ENCODE results near the gene DCAF12. TPM values are rescaled to one million over a fixed set of nuclear protein-coding genes. Genes with fewer than 3 reads are reported as not detected.
A peak's percentile ranks its signal among the peaks of the same experiment; 100 is the strongest.

The DCAF12 gene
- total RNA-seq, 1 experiment from 2014 or later, result 86.3 TPM

- H3K4me2 ChIP-seq (ENCODE audit: low read depth, low read length, poor library complexity, severe bottlenecking), result peak overlapping the region; percentile 64
- H3K9me2 ChIP-seq (replicated peaks; ENCODE audit: insufficient read depth, low read length), result no peaks in the 10 kb centered on the region
- no peaks in the 10 kb centered on the region for H3K9me3 ChIP-seq (ENCODE audit: low read length)
- H3K9ac ChIP-seq (ENCODE audit: low read length), result peak overlapping the region; percentile 50
- no peaks in the 10 kb centered on the region for H3K27me3 ChIP-seq (ENCODE audit: low read length)
- peaks cover 36% of the 10 kb centered on the region for H3K36me3 ChIP-seq (ENCODE audit: insufficient read depth, low read length)
- H3K4me1 ChIP-seq (ENCODE audit: low read length), result peaks cover 53% of the 10 kb centered on the region
- peaks cover 21% of the 10 kb centered on the region for H3K79me2 ChIP-seq (ENCODE audit: low read length)
- no peaks in the 10 kb centered on the region; the same call in 1 of the 2 replicates for H4K20me1 ChIP-seq (ENCODE audit: insufficient read depth, low read depth, low read length)
- no peak overlapping the region for H2AFZ ChIP-seq (ENCODE audit: low read length)
- DNase-seq, result no peak
- H3K27ac ChIP-seq (ENCODE audit: low read length), result peak overlapping the region; percentile 95
- H3K4me3 ChIP-seq (ENCODE audit: low read length), result peak overlapping the region; percentile 40; the same call in 1 of the 2 replicates
Observed at GRCh38 chr9:34096751-34097150, 29.7 kb downstream of the DCAF12 start.

- H3K36me3 ChIP-seq (ENCODE audit: insufficient read depth, low read length), result peaks cover 39% of the 10 kb centered on the region
- H3K27ac ChIP-seq (ENCODE audit: low read length), result no peak overlapping the region
- DNase-seq, result no peak
- H3K27me3 ChIP-seq (ENCODE audit: low read length), result no peaks in the 10 kb centered on the region
- H3K4me1 ChIP-seq (ENCODE audit: low read length), result peaks cover 30% of the 10 kb centered on the region
- H3K4me3 ChIP-seq (ENCODE audit: low read length), result no peak overlapping the region
- H4K20me1 ChIP-seq (ENCODE audit: insufficient read depth, low read depth, low read length), result no peaks in the 10 kb centered on the region; the same call in 1 of the 2 replicates
- no peak overlapping the region for H2AFZ ChIP-seq (ENCODE audit: low read length)
- H3K9me3 ChIP-seq (ENCODE audit: low read length), result no peaks in the 10 kb centered on the region
- no peak overlapping the region for H3K9ac ChIP-seq (ENCODE audit: low read length)
- no peaks in the 10 kb centered on the region for H3K9me2 ChIP-seq (replicated peaks; ENCODE audit: insufficient read depth, low read length)
- peaks cover 19% of the 10 kb centered on the region for H3K79me2 ChIP-seq (ENCODE audit: low read length)
- no peak overlapping the region for H3K4me2 ChIP-seq (ENCODE audit: low read depth, low read length, poor library complexity, severe bottlenecking)
Observed at GRCh38 chr9:34093578-34093977, 32.9 kb downstream of the DCAF12 start.

DNA sequence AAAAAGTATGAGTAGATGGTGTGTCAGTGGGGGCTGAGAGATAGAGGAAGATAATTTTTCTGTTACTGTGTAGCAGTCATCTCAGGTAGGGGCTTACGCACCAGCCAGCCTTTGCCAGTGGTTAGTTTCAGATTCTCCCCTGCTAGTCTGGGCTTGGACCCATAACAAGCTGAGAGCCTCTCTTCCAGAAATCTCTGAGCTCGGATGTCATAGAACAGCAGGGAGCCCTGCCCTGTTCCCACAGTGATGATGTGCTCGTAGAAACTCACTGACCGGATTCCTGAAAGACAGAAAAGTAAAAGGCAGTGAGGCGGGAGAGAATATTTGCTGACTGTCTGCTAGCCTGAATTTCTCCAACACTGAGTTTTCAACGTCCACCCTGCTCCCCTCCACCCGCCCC lies 37.2 kb downstream of the DCAF12 start:
- Histone ChIP-seq H3K4me1 (ENCODE audit: low read length) (no peaks in the 10 kb centered on the region), H3K4me2 (ENCODE audit: low read depth, low read length, poor library complexity, severe bottlenecking) (no peak overlapping the region), H3K36me3 (ENCODE audit: insufficient read depth, low read length) (peaks cover 44% of the 10 kb centered on the region), H3K4me3 (ENCODE audit: low read length) (no peak overlapping the region), H3K9me3 (ENCODE audit: low read length) (no peaks in the 10 kb centered on the region), H4K20me1 (ENCODE audit: insufficient read depth, low read depth, low read length) (peaks cover 4% of the 10 kb centered on the region; the same call in 1 of the 2 replicates), H3K27me3 (ENCODE audit: low read length) (no peaks in the 10 kb centered on the region), H3K9me2 (replicated peaks; ENCODE audit: insufficient read depth, low read length) (no peaks in the 10 kb centered on the region), H3K79me2 (ENCODE audit: low read length) (no peaks in the 10 kb centered on the region), H3K9ac (ENCODE audit: low read length) (no peak overlapping the region), H3K27ac (ENCODE audit: low read length) (no peak overlapping the region), H2AFZ (ENCODE audit: low read length) (no peak overlapping the region)
- no peak for DNase-seq

GRCh38 chr9:34087370-34087769 lies 39.1 kb downstream of the DCAF12 start:
- H3K9ac ChIP-seq (ENCODE audit: low read length), result no peak overlapping the region
- H3K4me2 ChIP-seq (ENCODE audit: low read depth, low read length, poor library complexity, severe bottlenecking), result no peak overlapping the region
- no peaks in the 10 kb centered on the region for H3K9me3 ChIP-seq (ENCODE audit: low read length)
- H2AFZ ChIP-seq (ENCODE audit: low read length), result no peak overlapping the region
- no peak for DNase-seq
- H4K20me1 ChIP-seq (ENCODE audit: insufficient read depth, low read depth, low read length), result peaks cover 4% of the 10 kb centered on the region; the same call in 1 of the 2 replicates
- H3K4me3 ChIP-seq (ENCODE audit: low read length), result no peak overlapping the region
- no peaks in the 10 kb centered on the region for H3K27me3 ChIP-seq (ENCODE audit: low read length)
- H3K79me2 ChIP-seq (ENCODE audit: low read length), result no peaks in the 10 kb centered on the region
- H3K36me3 ChIP-seq (ENCODE audit: insufficient read depth, low read length), result peaks cover 36% of the 10 kb centered on the region
- H3K4me1 ChIP-seq (ENCODE audit: low read length), result no peaks in the 10 kb centered on the region
- H3K27ac ChIP-seq (ENCODE audit: low read length), result no peak overlapping the region
- no peaks in the 10 kb centered on the region for H3K9me2 ChIP-seq (replicated peaks; ENCODE audit: insufficient read depth, low read length)

GRCh38 chr9:34086864-34087263 lies 39.6 kb downstream of the DCAF12 start:
- Histone ChIP-seq H2AFZ (ENCODE audit: low read length) (no peak overlapping the region), H3K79me2 (ENCODE audit: low read length) (no peaks in the 10 kb centered on the region), H3K36me3 (ENCODE audit: insufficient read depth, low read length) (peaks cover 36% of the 10 kb centered on the region), H3K4me1 (ENCODE audit: low read length) (no peaks in the 10 kb centered on the region), H3K4me2 (ENCODE audit: low read depth, low read length, poor library complexity, severe bottlenecking) (no peak overlapping the region), H3K9me2 (replicated peaks; ENCODE audit: insufficient read depth, low read length) (no peaks in the 10 kb centered on the region), H4K20me1 (ENCODE audit: insufficient read depth, low read depth, low read length) (peaks cover 4% of the 10 kb centered on the region; the same call in 1 of the 2 replicates), H3K9me3 (ENCODE audit: low read length) (no peaks in the 10 kb centered on the region), H3K9ac (ENCODE audit: low read length) (no peak overlapping the region), H3K27ac (ENCODE audit: low read length) (no peak overlapping the region), H3K4me3 (ENCODE audit: low read length) (no peak overlapping the region), H3K27me3 (ENCODE audit: low read length) (no peaks in the 10 kb centered on the region)
- DNase-seq, result no peak

GRCh38 chr9:34085581-34086500 lies 40.7 kb downstream of the DCAF12 start:
- no peak overlapping the region for H2AFZ ChIP-seq (ENCODE audit: low read length)
- no peaks in the 10 kb centered on the region for H3K79me2 ChIP-seq (ENCODE audit: low read length)
- H4K20me1 ChIP-seq (ENCODE audit: insufficient read depth, low read depth, low read length), result 0 out of 2 replicates have a peak, but pooled peaks cover 4% of the 10 kb centered on the region
- no peaks in the 10 kb centered on the region for H3K9me3 ChIP-seq (ENCODE audit: low read length)
- peaks cover 36% of the 10 kb centered on the region for H3K36me3 ChIP-seq (ENCODE audit: insufficient read depth, low read length)
- no peak overlapping the region for H3K4me3 ChIP-seq (ENCODE audit: low read length)
- no peak overlapping the region for H3K27ac ChIP-seq (ENCODE audit: low read length)
- H3K9ac ChIP-seq (ENCODE audit: low read length), result no peak overlapping the region
- H3K9me2 ChIP-seq (replicated peaks; ENCODE audit: insufficient read depth, low read length), result no peaks in the 10 kb centered on the region
- H3K27me3 ChIP-seq (ENCODE audit: low read length), result no peaks in the 10 kb centered on the region
- no peak overlapping the region for H3K4me2 ChIP-seq (ENCODE audit: low read depth, low read length, poor library complexity, severe bottlenecking)
- DNase-seq, result no peak
- no peaks in the 10 kb centered on the region for H3K4me1 ChIP-seq (ENCODE audit: low read length)

- H3K4me3 ChIP-seq (ENCODE audit: low read length), result no peak overlapping the region
- peaks cover 33% of the 10 kb centered on the region for H3K36me3 ChIP-seq (ENCODE audit: insufficient read depth, low read length)
- no peak overlapping the region for H3K4me2 ChIP-seq (ENCODE audit: low read depth, low read length, poor library complexity, severe bottlenecking)
- no peak for DNase-seq
- H3K27me3 ChIP-seq (ENCODE audit: low read length), result no peaks in the 10 kb centered on the region
- H3K27ac ChIP-seq (ENCODE audit: low read length), result no peak overlapping the region
- 0 out of 2 replicates have a peak, but pooled peaks cover 4% of the 10 kb centered on the region for H4K20me1 ChIP-seq (ENCODE audit: insufficient read depth, low read depth, low read length)
- no peaks in the 10 kb centered on the region for H3K9me2 ChIP-seq (replicated peaks; ENCODE audit: insufficient read depth, low read length)
- H2AFZ ChIP-seq (ENCODE audit: low read length), result no peak overlapping the region
- H3K9ac ChIP-seq (ENCODE audit: low read length), result no peak overlapping the region
- no peaks in the 10 kb centered on the region for H3K4me1 ChIP-seq (ENCODE audit: low read length)
- no peaks in the 10 kb centered on the region for H3K79me2 ChIP-seq (ENCODE audit: low read length)
- no peaks in the 10 kb centered on the region for H3K9me3 ChIP-seq (ENCODE audit: low read length)
Observed at GRCh38 chr9:34084562-34084961, 41.9 kb downstream of the DCAF12 start.

DNA sequence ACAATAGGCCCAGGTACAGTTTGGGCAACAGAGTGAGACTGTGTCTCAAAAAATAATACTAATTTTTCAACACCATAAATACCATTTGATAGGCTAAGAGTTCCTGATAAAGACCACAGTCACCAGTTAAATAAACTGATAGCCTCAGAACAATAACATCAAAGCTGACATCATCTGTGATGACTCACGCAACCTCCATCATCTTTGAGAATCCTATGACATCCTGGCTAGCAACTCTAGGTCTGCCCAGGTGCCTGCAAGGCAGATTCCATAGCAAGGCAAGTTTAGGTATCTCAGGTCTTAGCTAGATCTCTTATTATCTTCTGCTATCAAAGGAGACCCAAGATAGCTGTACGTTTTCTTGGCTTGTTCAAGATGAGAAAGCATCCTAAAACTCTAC lies 47.3 kb downstream of the DCAF12 start:
- no peaks in the 10 kb centered on the region for H3K4me1 ChIP-seq (ENCODE audit: low read length)
- H3K27me3 ChIP-seq (ENCODE audit: low read length), result no peaks in the 10 kb centered on the region
- H3K9me2 ChIP-seq (replicated peaks; ENCODE audit: insufficient read depth, low read length), result no peaks in the 10 kb centered on the region
- H3K4me2 ChIP-seq (ENCODE audit: low read depth, low read length, poor library complexity, severe bottlenecking), result no peak overlapping the region
- no peaks in the 10 kb centered on the region for H3K36me3 ChIP-seq (ENCODE audit: insufficient read depth, low read length)
- H3K4me3 ChIP-seq (ENCODE audit: low read length), result no peak overlapping the region
- H3K79me2 ChIP-seq (ENCODE audit: low read length), result no peaks in the 10 kb centered on the region
- H2AFZ ChIP-seq (ENCODE audit: low read length), result no peak overlapping the region
- no peaks in the 10 kb centered on the region for H3K9me3 ChIP-seq (ENCODE audit: low read length)
- DNase-seq, result no peak
- H3K9ac ChIP-seq (ENCODE audit: low read length), result no peak overlapping the region
- H3K27ac ChIP-seq (ENCODE audit: low read length), result no peak overlapping the region
- H4K20me1 ChIP-seq (ENCODE audit: insufficient read depth, low read depth, low read length), result no peaks in the 10 kb centered on the region

Measured in Karpas-422 (cell line).